SK-N-SH (cell line): ENCODE results near the gene SC5D. TPM values are rescaled to one million over a fixed set of nuclear protein-coding genes. Genes with fewer than 3 reads are reported as not detected.

ENCODE experiments used
- CTCF ChIA-PET: fragments of 300-600, 350-600 bp; formaldehyde crosslinking; extraction: SDS; loops from one replicate; lab custom pipeline; 2021; lab: Yijun Ruan, JAX
- POLR2A ChIA-PET: fragments of 350-600 bp; sonication (Branson Sonifier 250); formaldehyde crosslinking; extraction: SDS; loops from one replicate; lab custom pipeline; 2020; ENCODE audit warnings: antibody characterized with exemption, inconsistent platforms; lab: Yijun Ruan, JAX
- DNase-seq: peaks from one replicate; pipeline ENCODE4 v3.0.0; 2012
- H2AFZ ChIP-seq: fragments of 200-600 bp; sonication (generic); 2 replicates; pipeline ENCODE4 v1.8.1; 2016; ENCODE audit warnings: antibody characterized with exemption, mild to moderate bottlenecking, low read depth
- H3F3A ChIP-seq: fragments of 200-600 bp; sonication (generic); replicated peaks from 2 replicates; pipeline ENCODE3; 2016; ENCODE audit warnings: antibody characterized with exemption, mild to moderate bottlenecking; ENCODE audit not compliant: insufficient read depth
- H3K27ac ChIP-seq, 2 experiments: fragments of 200-500 bp in 1 of 2; fragments of 200-600 bp in 1 of 2; sonication (Bioruptor generic) in 1 of 2; sonication (generic), shearing (Covaris generic) in 1 of 2; 2 replicates each; pipeline versions ENCODE4 v1.5.1 to v1.6.1; 2014 to 2016; ENCODE audit warnings: low read depth in 2 of 2, inconsistent platforms in 1 of 2, low read length in 1 of 2, mild to moderate bottlenecking in 1 of 2, mixed read lengths in 1 of 2
- H3K27me3 ChIP-seq: fragments of 200-600 bp; sonication (generic), shearing (Covaris generic); 2 replicates; pipeline ENCODE4 v1.6.1; 2016; ENCODE audit warnings: mixed run types; ENCODE audit not compliant: insufficient read depth
- H3K36me3 ChIP-seq, 2 experiments: fragments of 200-500 bp in 1 of 2; fragments of 200-600 bp in 1 of 2; sonication (Bioruptor generic) in 1 of 2; sonication (generic) in 1 of 2; replicated peaks in 1 of 2; 2 replicates each; pipeline versions ENCODE3 to v1.5.1; 2014 to 2016; ENCODE audit warnings: low read length in 1 of 2, mild to moderate bottlenecking in 1 of 2; ENCODE audit not compliant: insufficient read depth in 2 of 2, control insufficient read depth in 1 of 2
- H3K4me1 ChIP-seq, 2 experiments: fragments of 200-500 bp in 1 of 2; fragments of 200-600 bp in 1 of 2; sonication (Bioruptor generic) in 1 of 2; sonication (generic), shearing (Covaris generic) in 1 of 2; 2 replicates each; pipeline versions ENCODE4 v1.5.1 to v1.6.1; 2014 to 2016; ENCODE audit warnings: low read depth in 1 of 2, low read length in 1 of 2, mixed run types in 1 of 2; ENCODE audit not compliant: insufficient read depth in 2 of 2, control insufficient read depth in 1 of 2
- H3K4me2 ChIP-seq: fragments of 200-600 bp; sonication (generic), shearing (Covaris generic); 2 replicates; pipeline ENCODE4 v1.6.1; 2017; ENCODE audit warnings: mixed run types
- H3K4me3 ChIP-seq, 2 experiments: fragments of 200-500 bp in 1 of 2; fragments of 200-600 bp in 1 of 2; sonication (Bioruptor generic) in 1 of 2; sonication (generic), shearing (Covaris generic) in 1 of 2; 2 replicates each; pipeline versions ENCODE4 v1.5.1 to v1.8.1; 2014 to 2016; ENCODE audit warnings: low read depth in 2 of 2, inconsistent platforms in 1 of 2, low read length in 1 of 2, mild to moderate bottlenecking in 1 of 2, mixed read lengths in 1 of 2, moderate library complexity in 1 of 2
- H3K79me2 ChIP-seq: fragments of 200-600 bp; sonication (generic); 2 replicates; pipeline ENCODE4 v1.8.1; 2017; ENCODE audit warnings: mild to moderate bottlenecking; ENCODE audit not compliant: insufficient read depth
- H3K9ac ChIP-seq: fragments of 200-600 bp; sonication (generic); 2 replicates; pipeline ENCODE4 v1.6.1; 2017; ENCODE audit warnings: mixed run types
- H3K9me2 ChIP-seq: fragments of 200-600 bp; sonication (generic); 2 replicates; pipeline ENCODE4 v1.6.1; 2017; ENCODE audit warnings: mixed run types
- H3K9me3 ChIP-seq: fragments of 200-600 bp; sonication (generic); 2 replicates; pipeline ENCODE4 v1.6.1; 2017; ENCODE audit warnings: mixed run types, mild to moderate bottlenecking, moderate library complexity
- H4K20me1 ChIP-seq: fragments of 200-600 bp; sonication (generic); 2 replicates; pipeline ENCODE4 v1.6.1; 2017; ENCODE audit warnings: mild to moderate bottlenecking, mixed run types; ENCODE audit not compliant: insufficient read depth
- CHD2 ChIP-seq: fragments of 150-350 bp; IDR thresholded peaks from 2 replicates; pipeline ENCODE4 v1.6.1; 2018; ENCODE audit warnings: low read length; ENCODE audit not compliant: partially characterized antibody
- ELF1 ChIP-seq: IDR thresholded peaks from 2 replicates; pipeline ENCODE4 v1.4.0; 2012
- EP300 ChIP-seq, 2 experiments: IDR thresholded peaks; 2 replicates each; pipeline versions ENCODE4 v1.4.0 to v1.6.1; 2012; ENCODE audit warnings: borderline replicate concordance in 1 of 2, low read depth in 1 of 2, low read length in 1 of 2
- EZH2phosphoT487 ChIP-seq: fragments of 200-600 bp; sonication (generic); IDR thresholded peaks from 2 replicates; pipeline ENCODE4 v1.6.1; 2017; ENCODE audit warnings: low read depth, mixed run types, mild to moderate bottlenecking, antibody characterized with exemption, moderate library complexity, borderline replicate concordance
- FOSL2 ChIP-seq: IDR thresholded peaks from 2 replicates; pipeline ENCODE4 v1.4.0; 2012; ENCODE audit warnings: low read depth, mild to moderate bottlenecking, moderate library complexity, borderline replicate concordance
- FOXJ3 ChIP-seq: sonication (generic); formaldehyde crosslinking; IDR thresholded peaks from 2 replicates; pipeline ENCODE4 v1.5.1; 2020; ENCODE audit warnings: mild to moderate bottlenecking, missing genetic modification reagents
- GABPA ChIP-seq: IDR thresholded peaks from 2 replicates; pipeline ENCODE4 v1.4.0; 2012; ENCODE audit warnings: low read depth, mild to moderate bottlenecking
- JUND ChIP-seq: IDR thresholded peaks from 2 replicates; pipeline ENCODE4 v1.4.0; 2012
- MXI1 ChIP-seq: IDR thresholded peaks from 2 replicates; pipeline ENCODE4 v1.6.1; 2012; ENCODE audit warnings: mild to moderate bottlenecking, low read depth, low read length, improper control_type of control experiment
- NFIC ChIP-seq: IDR thresholded peaks from 2 replicates; pipeline ENCODE4 v1.4.0; 2012; ENCODE audit warnings: borderline replicate concordance
- PBX3 ChIP-seq: IDR thresholded peaks from 2 replicates; pipeline ENCODE4; 2012
- RFX5 ChIP-seq: IDR thresholded peaks from 2 replicates; pipeline ENCODE4 v1.6.1; 2012; ENCODE audit warnings: mild to moderate bottlenecking, improper control_type of control experiment, low read length
- RXRA ChIP-seq: IDR thresholded peaks from 2 replicates; pipeline ENCODE4 v1.4.0; 2012; ENCODE audit warnings: low read depth, mild to moderate bottlenecking, borderline replicate concordance
- SMC3 ChIP-seq: IDR thresholded peaks from 2 replicates; pipeline ENCODE4 v1.6.1; 2012; ENCODE audit warnings: low read depth, low read length, improper control_type of control experiment
- TEAD4 ChIP-seq: IDR thresholded peaks from 2 replicates; pipeline ENCODE4 v1.4.0; 2012; ENCODE audit warnings: mild to moderate bottlenecking, borderline replicate concordance; ENCODE audit not compliant: insufficient read depth
- USF1 ChIP-seq: IDR thresholded peaks from 2 replicates; pipeline ENCODE4 v1.4.0; 2012; ENCODE audit warnings: low read depth, borderline replicate concordance
- YY1 ChIP-seq: IDR thresholded peaks from 2 replicates; pipeline ENCODE4 v1.4.0; 2012; ENCODE audit warnings: low read depth, mild to moderate bottlenecking
- WGBS: methylation state at CpG from one replicate; pipeline ENCODE4 v1.1.6; 2017; ENCODE audit warnings: low lambda C conversion rate; 5-methylcytosine and 5-hydroxymethylcytosine counted together
- polyA plus RNA-seq, 3 experiments: library from polyadenylated mRNA; depleted of rRNA; stranded (reverse); fragments of >200 nt; gene quantifications; 2 replicates each; pipeline ENCODE4 v1.2.3, GENCODE V29; 2012
- TF ChIP-seq, protein P1 (sequence below): IDR thresholded peaks from 2 replicates; pipeline ENCODE4 v1.4.0; 2012; ENCODE audit warnings: low read depth, borderline replicate concordance
- TF ChIP-seq, protein P2 (sequence below): IDR thresholded peaks from 2 replicates; pipeline ENCODE4 v1.4.0; 2012; ENCODE audit warnings: low read depth
- TF ChIP-seq, protein P3 (sequence below): IDR thresholded peaks from 2 replicates; pipeline ENCODE4 v1.6.1; 2012; ENCODE audit warnings: mild to moderate bottlenecking, low read depth, low read length, moderate library complexity

The SC5D gene
- polyA plus RNA-seq, 1 of the 3 experiments (the other 2 are of a cell fraction) = 8.9 TPM

DNA sequence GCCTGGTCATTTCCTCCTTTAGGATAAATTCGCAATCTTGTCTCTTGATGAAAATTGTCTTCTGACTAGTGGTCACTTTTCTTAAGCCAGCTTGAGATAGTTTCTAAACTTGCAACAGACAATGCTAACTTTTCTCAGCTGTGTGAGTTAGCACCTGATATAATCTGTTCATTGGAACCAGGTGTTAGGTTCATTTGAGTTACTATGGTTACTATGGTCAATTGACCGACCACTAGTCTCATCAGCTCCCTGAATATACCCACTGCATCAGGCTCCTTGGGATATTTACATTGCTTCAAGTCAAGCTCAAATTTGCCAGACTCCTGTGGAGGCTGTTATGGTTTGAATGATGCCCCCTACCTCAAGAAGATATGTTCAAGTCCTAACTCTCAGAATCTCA, 54.5 kb downstream of the SC5D start:
- no peak for DNase-seq
- Histone ChIP-seq H3K9me3 (no peaks in the 10 kb centered on the region), H3K9ac (no peak overlapping the region), H3K79me2 (no peaks in the 10 kb centered on the region), H3K4me1 (peaks cover 0 to 22% of the 10 kb centered on the region in 2 experiments; a peak in 2 of 4 replicates), H3K9me2 (no peaks in the 10 kb centered on the region), H4K20me1 (no peaks in the 10 kb centered on the region), H3K36me3 (no peaks in the 10 kb centered on the region), H3K4me2 (no peak overlapping the region), H3K4me3 (no peak overlapping the region), H3F3A (no peaks in the 10 kb centered on the region), H3K27ac (no peak overlapping the region), H3K27me3 (peaks cover 12% of the 10 kb centered on the region), H2AFZ (no peak overlapping the region)
- TF ChIP-seq YY1 (no peak), USF1 (no peak), PBX3 (no peak), JUND (no peak), CHD2 (no peak), GABPA (no peak), NFIC (no peak), MXI1 (no peak), FOXJ3 (CRISPR knock-in tag) (no peak), EZH2phosphoT487 (no peak), ELF1 (no peak), RFX5 (no peak), EP300 (IDR thresholded peaks at IDR 0.05; ENCODE audit: borderline replicate concordance in 1 of 2, low read depth in 1 of 2, low read length in 1 of 2) (no peak), FOSL2 (no peak), SMC3 (no peak), RXRA (no peak), TEAD4 (no peak)
- TF ChIP-seq, protein P1, sequence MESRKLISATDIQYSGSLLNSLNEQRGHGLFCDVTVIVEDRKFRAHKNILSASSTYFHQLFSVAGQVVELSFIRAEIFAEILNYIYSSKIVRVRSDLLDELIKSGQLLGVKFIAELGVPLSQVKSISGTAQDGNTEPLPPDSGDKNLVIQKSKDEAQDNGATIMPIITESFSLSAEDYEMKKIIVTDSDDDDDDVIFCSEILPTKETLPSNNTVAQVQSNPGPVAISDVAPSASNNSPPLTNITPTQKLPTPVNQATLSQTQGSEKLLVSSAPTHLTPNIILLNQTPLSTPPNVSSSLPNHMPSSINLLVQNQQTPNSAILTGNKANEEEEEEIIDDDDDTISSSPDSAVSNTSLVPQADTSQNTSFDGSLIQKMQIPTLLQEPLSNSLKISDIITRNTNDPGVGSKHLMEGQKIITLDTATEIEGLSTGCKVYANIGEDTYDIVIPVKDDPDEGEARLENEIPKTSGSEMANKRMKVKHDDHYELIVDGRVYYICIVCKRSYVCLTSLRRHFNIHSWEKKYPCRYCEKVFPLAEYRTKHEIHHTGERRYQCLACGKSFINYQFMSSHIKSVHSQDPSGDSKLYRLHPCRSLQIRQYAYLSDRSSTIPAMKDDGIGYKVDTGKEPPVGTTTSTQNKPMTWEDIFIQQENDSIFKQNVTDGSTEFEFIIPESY = no peak
- TF ChIP-seq, protein P2, sequence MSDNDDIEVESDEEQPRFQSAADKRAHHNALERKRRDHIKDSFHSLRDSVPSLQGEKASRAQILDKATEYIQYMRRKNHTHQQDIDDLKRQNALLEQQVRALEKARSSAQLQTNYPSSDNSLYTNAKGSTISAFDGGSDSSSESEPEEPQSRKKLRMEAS = no peak
- TF ChIP-seq, protein P3, sequence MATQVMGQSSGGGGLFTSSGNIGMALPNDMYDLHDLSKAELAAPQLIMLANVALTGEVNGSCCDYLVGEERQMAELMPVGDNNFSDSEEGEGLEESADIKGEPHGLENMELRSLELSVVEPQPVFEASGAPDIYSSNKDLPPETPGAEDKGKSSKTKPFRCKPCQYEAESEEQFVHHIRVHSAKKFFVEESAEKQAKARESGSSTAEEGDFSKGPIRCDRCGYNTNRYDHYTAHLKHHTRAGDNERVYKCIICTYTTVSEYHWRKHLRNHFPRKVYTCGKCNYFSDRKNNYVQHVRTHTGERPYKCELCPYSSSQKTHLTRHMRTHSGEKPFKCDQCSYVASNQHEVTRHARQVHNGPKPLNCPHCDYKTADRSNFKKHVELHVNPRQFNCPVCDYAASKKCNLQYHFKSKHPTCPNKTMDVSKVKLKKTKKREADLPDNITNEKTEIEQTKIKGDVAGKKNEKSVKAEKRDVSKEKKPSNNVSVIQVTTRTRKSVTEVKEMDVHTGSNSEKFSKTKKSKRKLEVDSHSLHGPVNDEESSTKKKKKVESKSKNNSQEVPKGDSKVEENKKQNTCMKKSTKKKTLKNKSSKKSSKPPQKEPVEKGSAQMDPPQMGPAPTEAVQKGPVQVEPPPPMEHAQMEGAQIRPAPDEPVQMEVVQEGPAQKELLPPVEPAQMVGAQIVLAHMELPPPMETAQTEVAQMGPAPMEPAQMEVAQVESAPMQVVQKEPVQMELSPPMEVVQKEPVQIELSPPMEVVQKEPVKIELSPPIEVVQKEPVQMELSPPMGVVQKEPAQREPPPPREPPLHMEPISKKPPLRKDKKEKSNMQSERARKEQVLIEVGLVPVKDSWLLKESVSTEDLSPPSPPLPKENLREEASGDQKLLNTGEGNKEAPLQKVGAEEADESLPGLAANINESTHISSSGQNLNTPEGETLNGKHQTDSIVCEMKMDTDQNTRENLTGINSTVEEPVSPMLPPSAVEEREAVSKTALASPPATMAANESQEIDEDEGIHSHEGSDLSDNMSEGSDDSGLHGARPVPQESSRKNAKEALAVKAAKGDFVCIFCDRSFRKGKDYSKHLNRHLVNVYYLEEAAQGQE = no peak
- 41% methylated on average over 2 of the region's 2 CpGs for WGBS
- CTCF ChIA-PET = interaction anchor here (0.7 to 1.0 kb wide), 3 partner anchors 11 to 244 kb away, joined by 3 to 6 read pairs (median 3); no protein-coding TSS in a partner anchor
- POLR2A ChIA-PET = no interaction called here
